DOHH2 (cell line): ENCODE results near the gene FTO.

Experiments used
- H3F3A ChIP-seq: fragments of 200-600 bp; sonication (generic), shearing (Covaris generic); 2 replicates; pipeline ENCODE4 v1.6.0; 2016; ENCODE audit warnings: antibody characterized with exemption, mild to moderate bottlenecking; ENCODE audit not compliant: control insufficient read depth, insufficient read depth
- H3K27ac ChIP-seq: fragments of 200-600 bp; sonication (generic); 2 replicates; pipeline ENCODE4 v1.5.1; 2014; ENCODE audit warnings: low read depth, mild to moderate bottlenecking, low read length, moderate library complexity
- H3K27me3 ChIP-seq: fragments of 200-600 bp; sonication (generic); 2 replicates; pipeline ENCODE4 v1.6.1; 2014; ENCODE audit warnings: mild to moderate bottlenecking, low read length, mixed read lengths; ENCODE audit not compliant: control insufficient read depth
- H3K36me3 ChIP-seq: fragments of 200-600 bp; sonication (generic); 2 replicates; pipeline ENCODE4 v1.6.1; 2014; ENCODE audit warnings: mild to moderate bottlenecking, low read length, moderate library complexity, mixed read lengths; ENCODE audit not compliant: control insufficient read depth
- H3K4me1 ChIP-seq: fragments of 200-600 bp; sonication (generic); 2 replicates; pipeline ENCODE4 v1.6.1; 2014; ENCODE audit warnings: mild to moderate bottlenecking, low read length, mixed read lengths; ENCODE audit not compliant: control insufficient read depth
- H3K4me2 ChIP-seq: fragments of 200-600 bp; sonication (generic); 2 replicates; pipeline ENCODE4 v1.6.0; 2014; ENCODE audit warnings: mild to moderate bottlenecking, low read length, moderate library complexity
- H3K4me3 ChIP-seq: fragments of 200-600 bp; sonication (generic); 2 replicates; pipeline ENCODE4 v1.5.1; 2014; ENCODE audit warnings: mild to moderate bottlenecking, low read length, mixed read lengths
- H3K79me2 ChIP-seq: fragments of 200-600 bp; sonication (generic); 2 replicates; pipeline ENCODE4 v1.6.1; 2014; ENCODE audit warnings: mild to moderate bottlenecking, low read length, mixed read lengths; ENCODE audit not compliant: control insufficient read depth
- H3K9me2 ChIP-seq: fragments of 200-600 bp; sonication (generic); replicated peaks from 2 replicates; pipeline ENCODE4 v1.6.1; 2014; ENCODE audit warnings: mild to moderate bottlenecking, low read length, mixed read lengths; ENCODE audit not compliant: control insufficient read depth
- H3K9me3 ChIP-seq: fragments of 200-600 bp; sonication (generic); 2 replicates; pipeline ENCODE4 v1.6.1; 2014; ENCODE audit warnings: antibody characterized with exemption, low read length, mixed read lengths; ENCODE audit not compliant: control insufficient read depth, insufficient read depth
- H4K20me1 ChIP-seq: fragments of 200-600 bp; sonication (generic); 2 replicates; pipeline ENCODE4 v1.6.0; 2014; ENCODE audit warnings: low read depth, mild to moderate bottlenecking, antibody characterized with exemption, low read length, moderate library complexity; ENCODE audit not compliant: control insufficient read depth, insufficient read depth
- EZH2phosphoT487 ChIP-seq: fragments of 200-600 bp; sonication (generic); IDR thresholded peaks from 2 replicates; pipeline ENCODE4 v1.6.1; 2017; ENCODE audit warnings: borderline replicate concordance, mild to moderate bottlenecking, antibody characterized with exemption, low read length, moderate library complexity, mixed read lengths
- TF ChIP-seq, protein P1 (sequence below): fragments of 200-600 bp; sonication (generic); IDR thresholded peaks from one replicate; pipeline ENCODE4 v1.5.1; 2014; ENCODE audit warnings: antibody characterized with exemption, mild to moderate bottlenecking, low read depth, low read length; ENCODE audit not compliant: poor library complexity, severe bottlenecking

Gene FTO

DNA sequence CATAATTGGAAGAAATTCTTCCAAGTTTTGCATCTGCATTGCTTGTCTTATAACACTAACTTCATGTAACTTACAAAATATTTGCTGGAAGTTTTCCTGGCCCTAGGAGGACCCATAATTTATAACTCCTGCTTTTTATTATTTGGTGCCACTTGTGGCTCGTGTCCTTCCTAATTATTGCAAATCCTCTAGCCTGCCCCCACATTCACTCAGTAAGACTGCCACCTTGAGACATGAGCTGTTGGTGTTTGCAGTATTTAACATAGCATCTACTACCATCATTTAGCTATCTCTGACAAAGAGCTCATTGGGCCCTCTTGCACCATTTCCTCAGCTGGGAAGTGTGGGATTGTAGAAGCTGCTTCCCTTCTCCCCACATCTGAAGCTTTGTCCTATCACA, 49.5 kb downstream of the FTO start:
- Histone ChIP-seq H3K36me3 (no peaks in the 10 kb centered on the region), H3K9me3 (no peaks in the 10 kb centered on the region), H3K27me3 (no peaks in the 10 kb centered on the region), H3K9me2 (no peaks in the 10 kb centered on the region), H4K20me1 (no peaks in the 10 kb centered on the region), H3F3A (no peaks in the 10 kb centered on the region), H3K4me1 (no peaks in the 10 kb centered on the region), H3K4me2 (no peak overlapping the region), H3K79me2 (peaks cover 12% of the 10 kb centered on the region), H3K4me3 (no peak overlapping the region), H3K27ac (no peak overlapping the region)
- TF ChIP-seq, protein P1, sequence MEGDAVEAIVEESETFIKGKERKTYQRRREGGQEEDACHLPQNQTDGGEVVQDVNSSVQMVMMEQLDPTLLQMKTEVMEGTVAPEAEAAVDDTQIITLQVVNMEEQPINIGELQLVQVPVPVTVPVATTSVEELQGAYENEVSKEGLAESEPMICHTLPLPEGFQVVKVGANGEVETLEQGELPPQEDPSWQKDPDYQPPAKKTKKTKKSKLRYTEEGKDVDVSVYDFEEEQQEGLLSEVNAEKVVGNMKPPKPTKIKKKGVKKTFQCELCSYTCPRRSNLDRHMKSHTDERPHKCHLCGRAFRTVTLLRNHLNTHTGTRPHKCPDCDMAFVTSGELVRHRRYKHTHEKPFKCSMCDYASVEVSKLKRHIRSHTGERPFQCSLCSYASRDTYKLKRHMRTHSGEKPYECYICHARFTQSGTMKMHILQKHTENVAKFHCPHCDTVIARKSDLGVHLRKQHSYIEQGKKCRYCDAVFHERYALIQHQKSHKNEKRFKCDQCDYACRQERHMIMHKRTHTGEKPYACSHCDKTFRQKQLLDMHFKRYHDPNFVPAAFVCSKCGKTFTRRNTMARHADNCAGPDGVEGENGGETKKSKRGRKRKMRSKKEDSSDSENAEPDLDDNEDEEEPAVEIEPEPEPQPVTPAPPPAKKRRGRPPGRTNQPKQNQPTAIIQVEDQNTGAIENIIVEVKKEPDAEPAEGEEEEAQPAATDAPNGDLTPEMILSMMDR = no peak
- TF ChIP-seq EZH2phosphoT487 = no peak

DNA sequence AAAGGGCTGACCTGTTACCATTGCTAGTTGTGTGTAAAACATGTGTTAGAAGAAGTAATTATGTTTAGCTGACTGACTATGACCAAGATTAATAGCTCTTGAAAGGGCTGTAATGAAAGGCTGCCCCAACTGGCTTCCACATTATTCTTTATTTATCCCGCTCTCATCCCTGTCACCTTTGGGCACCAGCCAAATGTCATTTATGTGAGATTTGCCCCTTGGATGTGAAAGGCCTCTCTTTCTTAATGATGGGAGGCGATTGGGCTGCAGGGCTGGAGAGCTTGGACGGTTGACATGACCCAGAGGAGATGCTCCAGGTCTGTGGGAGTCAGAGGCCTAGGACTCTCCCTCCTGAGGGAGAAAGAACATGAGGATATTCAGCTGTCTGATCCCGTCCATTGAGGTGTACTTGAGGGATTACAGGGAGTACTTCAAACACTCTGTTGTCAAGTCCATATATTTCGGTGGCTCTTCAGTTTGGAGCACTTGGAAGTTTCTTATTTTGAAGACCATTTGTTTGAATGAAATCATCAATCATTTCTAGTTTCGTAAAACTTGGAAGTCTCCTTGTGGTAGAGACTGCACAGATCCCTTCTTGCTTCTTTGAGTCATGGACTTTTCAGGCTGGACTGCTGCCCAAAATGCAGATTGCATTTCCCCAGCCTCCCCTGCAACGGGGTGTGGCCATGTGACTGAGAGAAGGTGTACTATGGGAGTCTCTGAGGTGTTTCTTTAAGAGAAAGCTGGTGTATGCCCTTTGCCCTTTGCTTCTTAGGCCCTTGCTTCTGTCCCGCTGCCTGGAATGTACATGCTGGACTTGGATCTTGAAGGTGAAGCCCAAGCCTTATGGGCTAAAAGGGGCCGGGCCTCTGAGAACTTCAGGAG, 51.3 kb downstream of the FTO start:
- no peak overlapping the region for H3K27ac ChIP-seq
- H3K27me3 ChIP-seq = no peaks in the 10 kb centered on the region
- H3K9me2 ChIP-seq = no peaks in the 10 kb centered on the region
- no peak overlapping the region for H3K4me2 ChIP-seq
- no peaks in the 10 kb centered on the region for H3F3A ChIP-seq
- no peaks in the 10 kb centered on the region for H3K4me1 ChIP-seq
- no peak for TF ChIP-seq EZH2phosphoT487
- TF ChIP-seq, protein P1 = no peak
- H3K36me3 ChIP-seq = no peaks in the 10 kb centered on the region
- H3K79me2 ChIP-seq = peaks cover 13% of the 10 kb centered on the region
- H3K9me3 ChIP-seq = no peaks in the 10 kb centered on the region
- H3K4me3 ChIP-seq = no peak overlapping the region
- H4K20me1 ChIP-seq = no peaks in the 10 kb centered on the region

DNA sequence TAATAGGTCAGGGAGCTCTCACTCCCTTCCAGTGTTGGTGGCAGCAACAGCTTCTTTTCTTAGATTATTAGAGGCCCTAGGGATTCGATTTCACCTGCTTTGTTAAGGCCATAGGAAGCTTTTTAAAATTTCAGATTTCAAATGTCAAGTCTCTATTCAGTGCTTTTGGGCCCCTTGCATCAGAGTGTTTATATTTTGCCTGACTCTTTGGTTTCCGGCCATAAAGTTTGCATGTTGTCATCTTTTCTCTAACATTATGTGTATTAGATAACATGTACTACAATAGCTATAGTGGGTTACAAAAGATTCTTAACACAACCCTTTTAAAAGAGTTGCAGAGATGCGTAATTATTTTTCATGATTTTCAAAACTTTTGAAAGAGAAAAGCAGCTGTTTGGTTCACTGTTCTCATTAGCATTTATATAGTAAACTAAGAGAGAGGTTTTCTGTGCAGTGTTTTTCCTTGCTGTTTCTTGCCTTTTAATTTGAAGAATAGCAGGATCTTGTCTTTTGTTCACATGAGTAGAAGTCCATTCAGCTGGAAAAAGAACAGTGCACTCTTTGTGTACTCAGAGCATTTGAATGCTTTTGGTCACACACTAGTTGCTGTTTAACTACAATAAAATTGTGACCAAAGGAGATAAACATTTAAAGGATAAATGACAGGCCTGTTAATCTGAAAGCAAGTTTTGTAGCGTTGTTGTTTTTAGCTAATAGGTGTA, 52.5 kb downstream of the FTO start:
- Histone ChIP-seq H3K27ac (no peak overlapping the region), H3K27me3 (no peaks in the 10 kb centered on the region), H3K36me3 (no peaks in the 10 kb centered on the region), H3K9me3 (no peaks in the 10 kb centered on the region), H3K9me2 (no peaks in the 10 kb centered on the region), H3F3A (no peaks in the 10 kb centered on the region), H3K4me2 (no peak overlapping the region), H4K20me1 (no peaks in the 10 kb centered on the region), H3K4me3 (no peak overlapping the region), H3K4me1 (no peaks in the 10 kb centered on the region), H3K79me2 (peaks cover 8% of the 10 kb centered on the region)
- TF ChIP-seq, protein P1 = no peak
- TF ChIP-seq EZH2phosphoT487 = no peak
